Measurements from ENCODE around the gene SLC25A21.

DNA sequence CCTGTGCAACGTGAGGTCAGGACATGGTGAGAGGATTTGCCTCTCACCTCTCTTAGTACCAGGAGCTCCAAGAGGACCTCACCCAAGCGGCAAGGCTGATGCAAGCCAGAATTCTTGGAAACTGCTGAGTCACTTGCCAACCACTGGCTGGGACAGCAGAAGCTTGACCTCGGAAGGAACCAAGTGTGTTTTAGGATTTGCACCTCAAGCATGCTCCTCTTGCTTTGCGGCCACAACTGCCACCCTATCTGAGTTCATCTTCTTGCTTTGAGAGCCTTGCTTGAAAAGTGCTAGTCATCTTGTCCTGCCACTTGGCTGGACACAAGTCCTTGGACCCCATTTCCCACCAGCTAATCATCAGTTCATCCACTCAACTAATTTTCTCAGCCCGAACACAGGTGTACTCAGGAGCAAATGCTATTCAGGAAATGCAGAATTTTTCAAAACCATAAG, 195.8 kb downstream of the SLC25A21 start:
- TF ChIP-seq POLR2A (IDR thresholded peaks at IDR 0.05) = no peak
- TF ChIP-seq, protein P1, sequence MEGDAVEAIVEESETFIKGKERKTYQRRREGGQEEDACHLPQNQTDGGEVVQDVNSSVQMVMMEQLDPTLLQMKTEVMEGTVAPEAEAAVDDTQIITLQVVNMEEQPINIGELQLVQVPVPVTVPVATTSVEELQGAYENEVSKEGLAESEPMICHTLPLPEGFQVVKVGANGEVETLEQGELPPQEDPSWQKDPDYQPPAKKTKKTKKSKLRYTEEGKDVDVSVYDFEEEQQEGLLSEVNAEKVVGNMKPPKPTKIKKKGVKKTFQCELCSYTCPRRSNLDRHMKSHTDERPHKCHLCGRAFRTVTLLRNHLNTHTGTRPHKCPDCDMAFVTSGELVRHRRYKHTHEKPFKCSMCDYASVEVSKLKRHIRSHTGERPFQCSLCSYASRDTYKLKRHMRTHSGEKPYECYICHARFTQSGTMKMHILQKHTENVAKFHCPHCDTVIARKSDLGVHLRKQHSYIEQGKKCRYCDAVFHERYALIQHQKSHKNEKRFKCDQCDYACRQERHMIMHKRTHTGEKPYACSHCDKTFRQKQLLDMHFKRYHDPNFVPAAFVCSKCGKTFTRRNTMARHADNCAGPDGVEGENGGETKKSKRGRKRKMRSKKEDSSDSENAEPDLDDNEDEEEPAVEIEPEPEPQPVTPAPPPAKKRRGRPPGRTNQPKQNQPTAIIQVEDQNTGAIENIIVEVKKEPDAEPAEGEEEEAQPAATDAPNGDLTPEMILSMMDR (IDR thresholded peaks at IDR 0.05) = no peak
